ENCODE data around the gene SERPINB6.
"Not testable (repeated sequence)": the region's sequence is repeated elsewhere in the genome, so short reads cannot be mapped to it uniquely, and the experiment has no call there.

SERPINB6 gene

GRCh38 chr6:2971420-2972218 lies at the start of gene SERPINB6:
SERPINB6 (minus strand) TSS chr6:2971567; CDS start chr6:2959332, 12,235 bp downstream.
- no peak for DNase-seq (ENCODE audit: low read depth in 2 of 2)

GRCh38 chr6:3019749-3020320 lies 48.5 kb upstream of the SERPINB6 start:
- no peak for DNase-seq (ENCODE audit: low read depth in 2 of 2)

- DNase-seq (ENCODE audit: low read depth in 2 of 2): no peak
Measured at GRCh38 chr6:3019065-3019464, 47.7 kb upstream of the SERPINB6 start.

GRCh38 chr6:3017304-3017703 lies 45.9 kb upstream of the SERPINB6 start:
- no peak for DNase-seq (ENCODE audit: low read depth in 2 of 2)

- DNase-seq (ENCODE audit: low read depth in 2 of 2): no peak
Measured at GRCh38 chr6:3016473-3017280, 45.3 kb upstream of the SERPINB6 start.

- no peak for DNase-seq (ENCODE audit: low read depth in 2 of 2)
Measured at GRCh38 chr6:3015144-3015543, 43.8 kb upstream of the SERPINB6 start.

- DNase-seq (ENCODE audit: low read depth in 2 of 2): no peak
Measured at GRCh38 chr6:3014675-3015066, 43.3 kb upstream of the SERPINB6 start.

GRCh38 chr6:3013901-3014674 lies 42.7 kb upstream of the SERPINB6 start:
- no peak for DNase-seq (ENCODE audit: low read depth in 2 of 2)

GRCh38 chr6:3013486-3013885 lies 42.1 kb upstream of the SERPINB6 start:
- DNase-seq (ENCODE audit: low read depth in 2 of 2): no peak

- DNase-seq (ENCODE audit: low read depth in 2 of 2): no peak
Measured at GRCh38 chr6:3011592-3011991, 40.2 kb upstream of the SERPINB6 start.

- DNase-seq (ENCODE audit: low read depth in 2 of 2): no peak
Measured at GRCh38 chr6:3011158-3011557, 39.8 kb upstream of the SERPINB6 start.

GRCh38 chr6:3009930-3010329 lies 38.6 kb upstream of the SERPINB6 start:
- no peak for DNase-seq (ENCODE audit: low read depth in 2 of 2)

GRCh38 chr6:3008712-3009265 lies 37.4 kb upstream of the SERPINB6 start:
- not testable (repeated sequence) for DNase-seq (ENCODE audit: low read depth in 2 of 2)

- no peak for DNase-seq (ENCODE audit: low read depth in 2 of 2)
Measured at GRCh38 chr6:3007571-3007970, 36.2 kb upstream of the SERPINB6 start.

- no peak for DNase-seq (ENCODE audit: low read depth in 2 of 2)
Measured at GRCh38 chr6:3006476-3006875, 35.1 kb upstream of the SERPINB6 start.

- no peak for DNase-seq (ENCODE audit: low read depth in 2 of 2)
Measured at GRCh38 chr6:3005874-3006273, 34.5 kb upstream of the SERPINB6 start.

- no peak for DNase-seq (ENCODE audit: low read depth in 2 of 2)
Measured at GRCh38 chr6:3005077-3005476, 33.7 kb upstream of the SERPINB6 start.

- not testable (repeated sequence) for DNase-seq (ENCODE audit: low read depth in 2 of 2)
Measured at GRCh38 chr6:3003226-3003625, 31.9 kb upstream of the SERPINB6 start.

GRCh38 chr6:3001773-3002293 lies 30.5 kb upstream of the SERPINB6 start:
- no peak for DNase-seq (ENCODE audit: low read depth in 2 of 2)

GRCh38 chr6:3001146-3001772 lies 29.9 kb upstream of the SERPINB6 start:
- no peak for DNase-seq (ENCODE audit: low read depth in 2 of 2)
